Neural progenitor cell (in vitro differentiated cells): ENCODE data around the gene CASTOR2.

ENCODE experiments used
- CTCF ChIP-seq: fragments of 200-600 bp; sonication (generic); IDR thresholded peaks from 2 replicates; pipeline ENCODE4 v1.5.1; 2017; ENCODE audit warnings: antibody characterized with exemption, mild to moderate bottlenecking
- EZH2 ChIP-seq: fragments of 200-600 bp; sonication (generic); IDR thresholded peaks from 2 replicates; pipeline ENCODE4 v1.6.1; 2017; ENCODE audit warnings: antibody characterized with exemption, mild to moderate bottlenecking, moderate library complexity
- EZH2phosphoT487 ChIP-seq: fragments of 200-600 bp; sonication (generic); IDR thresholded peaks from 2 replicates; pipeline ENCODE4 v1.6.1; 2017; ENCODE audit warnings: antibody characterized with exemption

- TF ChIP-seq EZH2phosphoT487 (no peak), CTCF (no peak), EZH2 (no peak)
Observed at GRCh38 chr7:75064801-75065200, 100.3 kb downstream of the CASTOR2 start.
